Activated CD8-positive, alpha-beta memory T cell treated with anti-CD3 and anti-CD28 coated beads for 1 hour (primary cell): ENCODE data around the gene HEATR5A.
"Not testable (repeated sequence)": the region's sequence is repeated elsewhere in the genome, so short reads cannot be mapped to it uniquely, and the experiment has no call there.

Experiments used
- DNase-seq, 2 donors: peaks; one replicate each; pipeline ENCODE4 v3.0.0-alpha.2; 2020; ENCODE audit warnings: low read depth in 1 of 2; ENCODE audit errors: extremely low read depth in 1 of 2

HEATR5A gene

DNA sequence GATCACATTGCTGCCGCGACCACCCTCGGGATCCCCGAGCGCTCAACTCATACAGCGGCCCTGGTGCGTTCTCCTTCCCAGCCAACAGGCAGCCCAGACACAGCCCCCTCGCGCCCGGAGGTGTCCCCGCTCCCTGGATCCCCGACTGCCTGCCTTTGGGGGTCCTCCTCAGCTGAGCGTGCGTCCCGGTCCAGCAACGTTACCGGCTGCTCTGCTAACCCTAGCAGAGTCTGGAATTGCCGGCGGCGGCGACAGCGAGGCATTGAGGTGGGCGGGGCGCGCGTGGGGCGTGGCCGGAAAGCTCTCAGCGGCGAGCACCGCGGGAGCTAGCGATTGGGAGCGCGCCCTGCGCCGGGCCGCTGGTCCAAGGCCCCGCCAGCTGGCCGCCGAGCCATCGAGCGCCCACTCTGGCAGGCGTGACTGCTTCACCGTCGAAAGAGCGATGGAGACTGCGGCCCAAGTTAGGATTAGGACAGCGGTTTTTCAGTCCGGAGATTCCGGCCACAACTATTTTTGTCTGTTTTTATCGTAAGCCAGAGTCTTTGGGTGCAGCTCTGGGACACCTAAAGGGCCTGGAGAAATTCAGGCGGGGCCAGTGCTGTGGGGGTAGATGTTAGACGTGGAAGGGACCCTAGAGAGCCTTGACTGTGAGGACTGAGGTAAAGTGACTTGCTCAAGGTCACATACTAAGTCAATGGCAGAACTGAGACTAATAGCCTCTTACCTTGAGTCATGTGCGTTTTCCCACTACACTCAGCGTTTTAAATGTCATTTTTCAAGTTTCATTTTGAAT lies at the start of gene HEATR5A:
HEATR5A (minus strand) TSS at position 232 of the 793 bp plus-strand sequence. CDS start 17,575 bp downstream, outside the sequence.
- peak; percentile 78 to 93 for DNase-seq

DNA sequence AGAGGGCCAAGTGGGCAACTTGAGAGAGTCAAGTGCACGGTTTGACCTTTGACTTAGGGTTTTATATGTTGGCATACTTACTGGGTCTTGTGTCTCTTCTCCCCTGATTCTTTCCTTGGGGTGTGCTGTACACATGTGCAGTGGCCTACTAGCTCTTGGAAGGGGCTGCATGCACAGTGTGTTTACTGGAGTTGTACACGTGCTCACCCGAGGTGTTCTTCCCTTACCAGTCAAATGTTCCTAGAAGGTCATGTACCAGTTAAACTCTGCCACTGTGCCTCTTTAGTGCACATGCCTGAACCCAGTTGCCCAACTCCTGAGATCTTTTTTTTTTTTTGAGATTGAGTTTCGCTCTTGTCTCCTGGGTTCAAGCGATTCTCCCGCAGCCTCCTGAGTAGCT lies 46.2 kb upstream of the HEATR5A start:
- no peak for DNase-seq

DNA sequence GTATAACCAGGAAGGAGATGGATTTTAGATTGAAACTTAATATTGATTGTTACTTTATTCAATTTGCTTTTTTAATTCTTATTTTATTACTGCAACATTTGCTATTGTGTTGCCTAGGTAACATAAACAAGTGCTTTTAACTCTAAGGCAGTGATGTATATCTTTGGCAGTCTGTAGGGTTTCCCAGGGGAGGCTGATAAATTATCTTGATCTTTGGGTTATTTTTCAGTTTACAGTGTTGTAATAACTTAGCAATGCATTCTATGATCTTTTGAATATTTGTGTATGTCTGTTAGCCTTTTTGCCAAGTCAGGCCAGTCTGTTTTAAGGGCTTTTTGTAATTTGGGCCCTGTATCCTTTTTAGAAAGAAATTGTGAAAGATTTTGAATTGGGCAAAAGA lies 44.8 kb upstream of the HEATR5A start:
- no peak for DNase-seq

DNA sequence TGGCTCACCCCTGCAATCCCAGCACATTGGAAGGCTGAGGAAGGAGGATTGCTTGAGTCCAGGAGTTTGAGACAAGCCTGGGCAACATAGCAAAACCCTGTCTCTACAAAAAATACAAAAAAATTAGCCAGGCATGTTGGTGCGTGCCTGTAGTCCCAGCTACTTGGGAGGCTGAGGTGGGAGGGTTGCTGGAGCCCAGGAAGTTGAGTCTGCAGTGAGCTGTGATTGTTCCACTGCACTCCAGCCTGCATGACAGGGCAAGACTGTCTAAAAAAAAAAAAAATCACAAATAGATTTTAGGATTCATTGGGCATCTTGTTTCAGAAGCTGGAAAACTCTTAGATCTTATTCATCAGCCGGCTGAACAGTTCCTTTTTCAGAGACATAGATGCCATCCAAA lies 42.1 kb upstream of the HEATR5A start:
- not testable (repeated sequence) for DNase-seq

DNA sequence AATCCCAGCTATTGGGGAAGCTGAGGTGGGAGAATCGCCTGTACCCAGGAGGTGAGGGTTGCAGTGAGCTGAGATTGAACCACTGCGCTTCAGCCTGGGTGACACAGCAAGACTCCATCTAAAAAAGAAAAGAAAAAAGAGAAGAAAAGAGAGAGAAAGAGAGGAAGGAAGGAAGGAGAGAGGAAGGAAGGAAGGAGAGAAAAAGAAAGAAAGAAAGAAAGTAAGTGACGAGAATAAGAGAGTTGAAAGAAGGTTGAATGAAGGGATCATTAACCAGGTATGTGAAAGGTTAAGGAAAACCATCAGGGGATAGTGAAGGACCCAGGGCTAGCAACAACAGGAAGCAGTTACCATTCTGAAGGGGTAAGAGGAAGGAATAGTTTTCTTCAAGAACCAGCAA lies 41.2 kb upstream of the HEATR5A start:
- no peak for DNase-seq

DNA sequence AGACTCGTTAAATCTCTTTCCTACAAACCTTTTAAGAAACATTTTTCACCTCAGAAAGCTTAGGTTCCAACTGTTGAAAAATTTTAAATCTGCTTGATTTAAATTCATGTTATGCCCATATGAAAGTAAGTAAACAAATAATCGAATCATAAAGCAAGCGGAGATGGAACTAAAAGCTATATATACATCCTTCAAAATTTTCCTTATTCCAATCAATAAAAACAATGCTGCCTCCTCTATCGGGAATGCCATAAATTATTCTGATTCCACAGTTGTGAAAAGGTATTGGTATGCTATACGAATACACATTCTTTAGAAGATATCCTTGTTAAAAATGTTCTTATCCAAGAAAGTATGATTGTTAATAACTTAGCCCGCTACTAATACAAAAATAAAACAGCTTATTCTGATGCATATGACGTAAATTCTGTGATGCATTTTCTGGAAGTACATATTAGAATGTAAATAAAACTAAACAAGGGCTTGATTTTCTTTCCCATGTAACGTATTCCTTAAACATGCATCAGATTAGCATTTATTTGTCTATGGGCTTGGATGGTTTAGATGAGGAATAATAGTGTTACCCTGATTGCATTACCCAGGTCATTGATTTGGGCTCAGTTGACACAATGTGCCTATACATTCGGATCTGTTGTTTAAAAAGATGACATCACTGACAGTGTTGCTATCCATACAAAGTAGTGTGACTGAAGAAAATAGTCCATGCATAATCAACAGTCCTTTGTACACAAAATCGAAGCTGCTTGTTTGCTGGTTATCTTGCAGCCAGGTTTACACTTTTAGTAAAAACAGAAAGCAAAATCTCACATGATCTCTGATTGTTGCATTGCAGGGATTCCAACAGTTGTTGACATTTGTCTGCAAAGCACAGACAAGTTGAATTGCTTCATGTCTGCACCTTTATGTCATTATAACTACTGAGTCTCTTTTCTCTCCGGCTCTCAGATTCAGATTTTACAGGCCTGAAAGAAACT lies 37.6 kb upstream of the HEATR5A start:
- no peak for DNase-seq

DNA sequence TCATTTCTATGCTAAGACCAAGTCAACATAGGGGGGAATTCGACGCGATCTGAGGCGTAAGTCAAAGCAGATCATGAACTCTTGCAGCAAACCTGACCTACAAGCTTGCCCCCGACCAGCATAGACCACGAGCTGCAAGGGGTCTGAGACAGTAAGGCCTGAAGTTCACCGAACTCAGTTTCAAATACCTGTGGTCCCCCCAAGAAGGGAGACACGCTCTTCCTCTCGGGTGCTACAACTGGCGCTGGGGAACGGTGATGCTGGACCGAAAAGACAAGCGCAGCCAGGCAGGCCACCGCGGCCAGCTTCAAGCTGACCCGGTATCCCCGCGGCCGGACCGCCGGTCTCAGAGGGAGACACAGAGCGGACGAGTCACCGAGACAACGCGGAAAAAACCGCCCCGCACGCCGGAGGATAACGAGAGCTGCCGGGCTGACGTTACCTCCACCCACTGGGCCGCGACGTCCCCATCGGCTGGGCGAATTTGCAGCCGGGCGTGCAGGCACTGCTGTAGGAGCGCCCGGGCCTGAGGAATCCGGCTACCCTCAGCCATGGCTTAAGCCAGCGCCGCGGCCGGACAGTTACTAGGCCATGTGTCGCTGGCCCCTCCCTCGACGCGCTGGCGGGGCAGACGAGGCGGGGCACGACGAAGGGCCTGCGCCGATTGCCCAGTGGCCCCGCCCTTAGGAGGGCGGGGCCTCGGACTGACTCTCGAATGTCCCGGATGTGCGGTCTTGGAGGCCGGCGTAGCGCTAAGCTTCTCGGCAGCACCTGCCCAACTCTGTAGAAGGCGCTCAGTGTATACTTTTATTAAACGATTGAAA lies 36.7 kb upstream of the HEATR5A start, which contains the start of gene DTD2:
DTD2 (minus strand) TSS at position 666 of the 824 bp plus-strand sequence; CDS start at position 553, 113 bp downstream.
- DNase-seq = peak; percentile 75 to 89

DNA sequence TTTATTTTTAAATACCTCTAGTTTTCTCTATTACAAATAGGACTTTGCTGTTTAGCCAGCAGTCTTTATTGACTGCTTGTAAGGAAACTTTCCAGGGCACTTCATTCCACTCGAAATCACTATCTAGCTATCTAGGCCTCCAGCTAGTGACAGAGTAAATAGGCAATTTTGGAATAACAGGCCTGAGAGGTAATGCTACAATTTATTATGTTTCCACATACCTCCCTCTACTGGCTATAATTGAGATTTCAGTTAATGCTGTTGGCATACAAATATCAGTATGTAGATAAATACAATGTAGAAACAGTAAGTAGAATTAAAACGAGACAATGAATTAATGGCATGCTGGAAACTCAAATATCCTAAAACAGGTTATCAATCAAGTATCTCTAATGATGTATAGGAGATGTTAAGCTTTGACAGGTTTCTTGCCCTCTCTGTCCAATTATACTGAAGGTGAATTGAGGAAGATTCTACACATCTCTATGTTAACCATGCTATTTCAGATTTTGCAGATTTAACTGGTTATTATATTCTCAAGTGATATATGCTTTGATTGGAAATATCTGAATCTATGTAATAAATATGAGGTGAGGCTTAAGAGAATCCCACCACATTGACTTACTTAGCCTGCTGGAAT lies 29.7 kb upstream of the HEATR5A start:
- DNase-seq = no peak

DNA sequence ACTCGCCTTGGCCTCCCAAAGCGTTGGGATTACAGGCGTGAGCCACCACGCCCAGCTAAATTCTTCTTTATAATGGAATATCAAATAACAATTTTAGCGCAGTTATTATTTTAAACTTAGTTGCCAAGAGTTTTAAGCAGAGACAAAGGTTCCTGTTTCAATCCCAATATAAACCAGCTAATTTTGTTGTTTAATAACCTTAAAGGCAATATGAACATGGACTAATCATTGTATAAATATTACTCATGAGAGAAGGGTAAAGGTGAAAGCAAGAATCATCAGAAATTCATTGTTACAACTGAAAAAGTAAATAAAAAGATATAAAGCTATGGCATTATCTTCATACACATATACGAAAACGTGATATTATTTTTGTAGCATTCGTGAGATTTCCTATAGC lies 28.8 kb upstream of the HEATR5A start:
- DNase-seq = no peak

DNA sequence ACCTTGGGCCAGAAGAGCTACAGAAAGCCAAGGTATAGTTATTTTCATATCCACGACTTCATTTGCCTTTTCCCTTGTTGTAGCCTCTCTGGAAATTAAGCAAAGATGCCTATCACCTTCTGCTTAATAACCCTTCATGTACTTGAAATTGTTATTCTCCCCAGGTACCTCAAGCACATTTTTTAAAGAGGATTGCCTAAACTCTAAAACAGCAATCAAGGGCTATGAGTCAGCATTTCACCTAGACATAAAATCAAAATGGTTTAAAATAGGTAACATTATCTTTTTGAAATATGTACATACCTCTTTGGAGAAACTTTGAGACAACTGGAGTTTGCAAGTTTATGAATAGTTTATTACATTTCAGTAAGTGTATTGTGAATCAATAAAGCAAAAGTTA lies 25.4 kb upstream of the HEATR5A start:
- DNase-seq = no peak

DNA sequence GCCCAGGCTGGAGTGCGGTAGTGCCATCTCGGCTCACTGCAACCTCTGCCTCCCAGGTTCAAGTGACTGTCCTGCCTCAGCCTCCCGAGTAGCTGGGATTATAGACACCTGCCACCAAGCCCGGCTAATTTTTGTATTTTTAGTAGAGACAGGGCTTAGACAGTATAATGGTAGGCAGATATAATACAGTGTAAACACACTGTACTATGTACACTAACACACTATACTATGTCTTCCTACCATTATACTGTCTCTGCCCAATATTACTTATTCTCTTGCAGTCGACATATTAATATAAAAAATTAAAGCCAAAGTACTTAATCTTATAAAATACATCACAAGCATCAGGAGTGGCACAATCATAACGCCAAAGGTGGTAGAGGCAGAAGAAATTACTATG lies 21.9 kb upstream of the HEATR5A start:
- DNase-seq = no peak

DNA sequence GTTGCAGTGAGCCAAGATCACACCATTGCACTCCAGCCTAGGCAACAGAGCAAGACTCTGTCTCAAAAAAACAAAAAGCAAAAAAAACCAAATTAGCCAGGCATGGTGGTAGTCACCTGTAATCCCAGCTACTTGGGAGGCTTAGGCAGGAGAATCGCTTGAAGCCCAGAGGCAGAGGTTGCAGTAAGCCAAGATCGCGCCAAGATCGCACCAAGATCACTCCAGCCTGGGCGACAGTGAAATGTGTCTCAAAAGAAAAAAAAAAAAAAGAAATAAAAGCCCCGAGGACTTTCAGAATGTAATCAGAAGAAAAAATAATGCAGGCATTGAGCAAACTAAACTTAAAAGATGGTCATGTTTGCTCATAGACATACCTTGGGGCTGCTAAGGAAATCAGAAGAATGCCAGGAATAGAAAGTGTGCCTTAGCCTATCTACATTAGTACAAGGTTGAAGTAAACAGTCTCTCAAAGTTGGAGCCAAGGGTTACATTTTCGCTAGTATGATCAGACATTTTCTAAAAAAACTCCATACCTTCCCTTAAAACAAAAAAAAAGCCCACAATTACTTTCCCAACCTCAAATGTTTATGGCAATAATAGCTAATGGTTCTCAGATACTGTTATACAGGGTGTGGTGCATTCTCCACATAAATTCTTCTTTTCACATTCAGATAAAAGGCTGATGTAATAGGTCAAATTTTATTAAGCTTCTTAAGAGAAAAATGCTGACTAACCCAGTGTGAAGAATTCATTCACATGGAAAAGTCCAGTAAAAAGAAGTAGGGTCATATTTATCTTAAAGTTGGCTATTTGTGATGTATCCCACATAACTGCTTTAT lies 21.1 kb upstream of the HEATR5A start:
- no peak for DNase-seq

DNA sequence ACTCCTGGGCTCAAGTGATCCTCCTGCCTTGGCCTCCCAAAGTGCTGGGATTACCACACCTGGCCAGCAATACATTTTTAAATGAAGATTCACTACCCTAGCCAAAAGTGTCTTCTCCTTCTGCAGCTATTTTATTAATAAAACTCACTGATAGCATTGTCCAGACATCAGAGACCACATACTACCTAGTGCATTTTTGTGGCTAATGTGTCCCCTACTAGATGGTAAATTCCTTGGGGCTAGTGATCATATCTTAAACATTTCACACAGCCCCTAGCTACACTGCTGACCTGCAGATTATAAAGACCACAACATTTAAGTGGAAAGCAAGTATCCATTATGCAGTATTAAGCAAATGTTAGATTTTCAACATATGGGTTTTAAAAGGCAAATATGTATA lies 19.9 kb upstream of the HEATR5A start:
- DNase-seq = no peak

DNA sequence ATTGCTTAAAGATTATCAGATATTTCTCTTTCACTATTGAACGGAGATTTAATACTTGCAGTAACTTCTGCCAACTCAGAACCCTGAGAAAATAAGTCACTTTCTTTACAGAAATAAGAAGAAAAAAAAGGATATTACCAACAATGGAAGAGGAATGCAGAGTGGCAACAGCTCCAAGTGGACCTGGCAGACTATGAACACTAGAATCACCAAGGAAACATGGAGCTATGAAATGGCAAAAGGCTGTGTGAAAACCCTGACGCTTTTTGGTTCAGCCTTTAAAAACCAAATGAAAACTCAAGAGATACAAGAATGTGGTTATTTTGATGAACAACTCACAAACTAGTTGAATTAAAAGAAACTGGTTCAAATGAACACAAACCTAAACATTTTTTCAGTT lies 19.2 kb upstream of the HEATR5A start:
- no peak for DNase-seq

DNA sequence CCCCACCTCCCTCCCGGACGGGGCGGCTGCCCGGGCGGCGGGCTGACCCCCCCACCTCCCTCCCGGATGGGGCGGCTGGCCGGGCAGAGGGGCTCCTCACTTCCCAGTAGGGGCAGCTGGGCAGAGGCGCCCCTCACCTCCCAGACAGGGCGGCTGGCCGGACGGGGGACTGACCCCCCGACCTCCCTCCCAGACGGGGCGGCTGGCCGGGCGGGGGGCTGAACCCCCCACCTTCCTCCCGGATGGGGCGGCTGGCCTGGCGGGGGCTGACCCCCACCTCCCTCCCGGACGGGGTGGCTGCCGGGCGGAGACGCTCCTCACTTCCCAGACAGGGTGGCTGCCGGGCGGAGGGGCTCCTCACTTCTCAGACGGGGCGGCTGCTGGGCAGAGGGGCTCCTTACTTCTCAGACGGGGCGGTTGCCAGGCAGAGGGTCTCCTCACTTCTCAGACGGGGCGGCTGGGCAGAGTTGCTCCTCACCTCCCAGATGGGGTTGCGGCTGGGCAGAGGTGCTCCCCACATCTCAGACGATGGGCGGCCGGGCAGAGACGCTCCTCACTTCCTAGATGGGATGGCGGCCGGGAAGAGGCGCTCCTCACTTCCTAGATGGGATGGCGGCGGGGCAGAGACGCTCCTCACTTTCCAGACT lies 16.8 kb upstream of the HEATR5A start:
- not testable (repeated sequence) for DNase-seq

DNA sequence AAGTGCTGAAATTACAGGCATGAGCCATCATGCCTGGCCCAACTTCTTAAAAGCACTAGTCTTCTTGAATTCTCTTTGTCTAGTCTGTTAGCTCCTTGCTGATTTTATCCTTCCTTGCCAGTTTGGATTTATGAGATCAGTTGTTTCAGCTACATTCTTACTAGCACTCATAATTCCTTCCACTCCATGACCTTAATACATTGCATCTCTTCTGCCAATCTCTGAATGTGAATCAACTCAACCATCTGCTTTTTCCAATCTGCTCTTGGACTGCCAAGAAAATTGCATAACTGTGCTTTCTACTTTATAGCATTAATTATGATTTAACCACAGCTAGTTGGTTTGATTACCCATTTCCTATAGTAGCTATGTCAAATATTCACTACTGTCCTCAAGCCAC lies 14.9 kb upstream of the HEATR5A start:
- no peak for DNase-seq

DNA sequence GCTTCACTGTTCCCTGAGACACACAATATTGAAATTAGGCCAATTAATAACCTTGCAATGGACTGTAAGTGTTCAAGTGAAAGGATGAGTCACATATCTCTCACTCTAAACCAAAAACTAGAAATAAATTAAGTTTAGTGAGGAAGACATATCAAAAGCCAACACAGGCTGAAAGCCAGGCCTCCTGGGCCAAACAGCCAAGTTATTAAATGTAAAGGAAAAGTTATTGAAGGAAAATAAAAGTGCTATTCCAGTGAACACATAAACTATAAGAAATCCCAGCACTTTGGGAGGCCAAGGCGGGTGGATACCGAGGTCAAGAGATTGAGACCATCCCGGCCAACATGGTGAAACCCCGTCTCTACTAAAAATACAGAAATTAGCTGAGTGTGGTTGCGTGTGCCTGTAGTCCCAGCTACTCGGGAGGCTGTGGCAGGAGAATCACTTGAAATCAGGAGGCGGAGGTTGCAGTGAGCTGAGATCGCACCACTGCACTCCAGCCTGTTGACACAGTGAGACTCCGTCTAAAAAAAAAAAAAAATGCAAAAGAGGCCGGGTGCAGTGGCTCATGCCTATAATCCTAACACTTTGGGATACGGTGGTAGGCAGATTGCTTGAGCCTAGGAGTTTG lies 10.4 kb upstream of the HEATR5A start:
- no peak for DNase-seq

DNA sequence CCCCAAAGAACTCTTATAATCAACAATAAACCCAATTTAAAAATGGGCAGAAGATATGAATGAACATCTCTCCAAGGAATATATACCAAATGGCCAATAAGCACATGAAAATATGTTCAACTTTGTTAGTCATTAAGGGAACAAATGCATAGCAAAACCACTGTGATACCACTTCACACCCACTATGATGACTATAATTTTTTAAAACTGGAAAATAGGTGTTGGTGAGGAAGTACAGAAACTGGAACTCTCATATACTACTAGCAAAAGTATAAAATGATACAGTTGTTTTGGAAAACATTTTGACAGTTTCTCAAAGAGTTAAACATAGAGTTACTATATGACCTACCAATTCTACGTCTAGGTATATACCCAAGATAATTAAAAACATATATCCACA lies 9.4 kb upstream of the HEATR5A start:
- no peak for DNase-seq
